ENCODE results near the gene ARFGAP3. TPM values are rescaled to one million over a fixed set of nuclear protein-coding genes. Genes with fewer than 3 reads are reported as not detected.

ARFGAP3 gene
- total RNA-seq, 1 experiment from 2014 or later, result 37.4 TPM

- Mint-ChIP-seq H3K4me3 (ENCODE audit: unreplicated experiment) (no peak overlapping the region), H3K9me3 (ENCODE audit: unreplicated experiment) (no peaks in the 10 kb centered on the region), H3K36me3 (ENCODE audit: insufficient read depth, unreplicated experiment) (no peaks in the 10 kb centered on the region), H3K4me1 (ENCODE audit: low read depth, unreplicated experiment) (peaks cover 13% of the 10 kb centered on the region), H3K27ac (ENCODE audit: unreplicated experiment) (no peak overlapping the region), H3K27me3 (ENCODE audit: insufficient read depth, unreplicated experiment) (no peaks in the 10 kb centered on the region)
- H3K27me3 ChIP-seq (replicated peaks; ENCODE audit: control insufficient read depth, insufficient read depth, low read length), result no peaks in the 10 kb centered on the region
- TF ChIP-seq, protein P1, sequence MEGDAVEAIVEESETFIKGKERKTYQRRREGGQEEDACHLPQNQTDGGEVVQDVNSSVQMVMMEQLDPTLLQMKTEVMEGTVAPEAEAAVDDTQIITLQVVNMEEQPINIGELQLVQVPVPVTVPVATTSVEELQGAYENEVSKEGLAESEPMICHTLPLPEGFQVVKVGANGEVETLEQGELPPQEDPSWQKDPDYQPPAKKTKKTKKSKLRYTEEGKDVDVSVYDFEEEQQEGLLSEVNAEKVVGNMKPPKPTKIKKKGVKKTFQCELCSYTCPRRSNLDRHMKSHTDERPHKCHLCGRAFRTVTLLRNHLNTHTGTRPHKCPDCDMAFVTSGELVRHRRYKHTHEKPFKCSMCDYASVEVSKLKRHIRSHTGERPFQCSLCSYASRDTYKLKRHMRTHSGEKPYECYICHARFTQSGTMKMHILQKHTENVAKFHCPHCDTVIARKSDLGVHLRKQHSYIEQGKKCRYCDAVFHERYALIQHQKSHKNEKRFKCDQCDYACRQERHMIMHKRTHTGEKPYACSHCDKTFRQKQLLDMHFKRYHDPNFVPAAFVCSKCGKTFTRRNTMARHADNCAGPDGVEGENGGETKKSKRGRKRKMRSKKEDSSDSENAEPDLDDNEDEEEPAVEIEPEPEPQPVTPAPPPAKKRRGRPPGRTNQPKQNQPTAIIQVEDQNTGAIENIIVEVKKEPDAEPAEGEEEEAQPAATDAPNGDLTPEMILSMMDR (IDR thresholded peaks at IDR 0.05; ENCODE audit: insufficient read depth in 1 of 2, low read depth in 1 of 2, low read length in 1 of 2, severe bottlenecking in 1 of 2, unreplicated experiment in 1 of 2), result no peak
- H3K9me3 ChIP-seq, result no peaks in the 10 kb centered on the region
- no peak for DNase-seq
- ChIA-PET CTCF (interaction anchor here (0.5 to 1.0 kb wide), 3 partner anchors 76 to 327 kb away, joined by 3 to 4 read pairs (median 3); no protein-coding TSS in a partner anchor), POLR2A (no interaction called here)
- peaks cover 10% of the 10 kb centered on the region for H3K4me1 ChIP-seq
- H3K4me3 ChIP-seq (ENCODE audit: low read depth, low read length), result no peak overlapping the region
- no peaks in the 10 kb centered on the region for H3K36me3 ChIP-seq (ENCODE audit: control insufficient read depth, insufficient read depth, low read length)
- intact Hi-C loops (cut with micrococcal nuclease; ENCODE audit: unreplicated experiment), result no loop called here
- BruUV-seq (replicated peaks), result no TSS peak
These were observed 92.1 kb downstream of the ARFGAP3 start for GRCh38 chr22:42764895-42765363.

DNA sequence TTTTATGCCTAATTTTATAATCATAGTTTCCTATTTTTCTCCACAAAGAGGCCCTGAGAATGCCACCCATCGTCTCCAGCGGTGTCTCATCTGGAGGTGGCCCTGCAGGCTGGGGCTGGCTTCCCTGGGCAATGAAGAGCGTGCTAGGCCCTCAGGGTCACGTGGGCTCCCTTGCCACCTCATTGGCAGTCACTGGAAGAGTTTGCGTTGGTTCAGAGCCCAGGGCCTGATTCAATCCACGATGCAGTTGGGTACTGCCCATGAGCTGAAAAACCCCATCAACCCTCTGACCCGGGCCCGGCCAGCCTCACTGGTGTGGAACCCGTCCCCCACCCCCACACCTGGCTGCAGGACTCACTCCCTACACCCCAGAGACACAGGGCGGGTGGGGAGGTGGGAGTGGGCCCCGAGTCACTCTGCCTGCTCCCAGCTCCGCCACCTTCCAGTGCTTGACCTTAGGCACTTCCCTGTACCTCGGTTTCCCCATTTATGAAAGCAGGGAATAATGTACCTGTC, 93.0 kb downstream of the ARFGAP3 start:
- H3K4me3 Mint-ChIP-seq (ENCODE audit: unreplicated experiment), result no peak overlapping the region
- no peaks in the 10 kb centered on the region for H3K36me3 ChIP-seq (ENCODE audit: control insufficient read depth, insufficient read depth, low read length)
- H3K4me1 Mint-ChIP-seq (ENCODE audit: low read depth, unreplicated experiment), result peaks cover 6% of the 10 kb centered on the region
- H3K27me3 ChIP-seq (replicated peaks; ENCODE audit: control insufficient read depth, insufficient read depth, low read length), result no peaks in the 10 kb centered on the region
- POLR2A ChIA-PET, result no interaction called here
- H3K4me3 ChIP-seq (ENCODE audit: low read depth, low read length), result no peak overlapping the region
- DNase-seq, result no peak
- H3K27me3 Mint-ChIP-seq (ENCODE audit: insufficient read depth, unreplicated experiment), result no peaks in the 10 kb centered on the region
- no peak overlapping the region for H3K27ac Mint-ChIP-seq (ENCODE audit: unreplicated experiment)
- no TSS peak for BruUV-seq (replicated peaks)
- H3K36me3 Mint-ChIP-seq (ENCODE audit: insufficient read depth, unreplicated experiment), result no peaks in the 10 kb centered on the region
- CTCF ChIA-PET, result no interaction called here
- intact Hi-C loops (cut with micrococcal nuclease; ENCODE audit: unreplicated experiment), result no loop called here
- H3K9me3 Mint-ChIP-seq (ENCODE audit: unreplicated experiment), result no peaks in the 10 kb centered on the region
- peaks cover under 1% of the 10 kb centered on the region; the same call in 1 of the 2 replicates for H3K4me1 ChIP-seq
- TF ChIP-seq, protein P1 (IDR thresholded peaks at IDR 0.05; ENCODE audit: insufficient read depth in 1 of 2, low read depth in 1 of 2, low read length in 1 of 2, severe bottlenecking in 1 of 2, unreplicated experiment in 1 of 2), result no peak
- H3K9me3 ChIP-seq, result no peaks in the 10 kb centered on the region

- H3K4me1 Mint-ChIP-seq (ENCODE audit: low read depth, unreplicated experiment), result no peaks in the 10 kb centered on the region
- BruUV-seq (replicated peaks), result no TSS peak
- no peaks in the 10 kb centered on the region for H3K36me3 Mint-ChIP-seq (ENCODE audit: insufficient read depth, unreplicated experiment)
- no peak overlapping the region for H3K4me3 ChIP-seq (ENCODE audit: low read depth, low read length)
- no peaks in the 10 kb centered on the region for H3K27me3 ChIP-seq (replicated peaks; ENCODE audit: control insufficient read depth, insufficient read depth, low read length)
- H3K4me3 Mint-ChIP-seq (ENCODE audit: unreplicated experiment), result no peak overlapping the region
- ChIA-PET CTCF (no interaction called here), POLR2A (no interaction called here)
- H3K9me3 Mint-ChIP-seq (ENCODE audit: unreplicated experiment), result no peaks in the 10 kb centered on the region
- H3K9me3 ChIP-seq, result no peaks in the 10 kb centered on the region
- H3K4me1 ChIP-seq, result no peaks in the 10 kb centered on the region
- DNase-seq, result no peak
- intact Hi-C loops (cut with micrococcal nuclease; ENCODE audit: unreplicated experiment), result no loop called here
- H3K27ac Mint-ChIP-seq (ENCODE audit: unreplicated experiment), result no peak overlapping the region
- TF ChIP-seq, protein P1 (IDR thresholded peaks at IDR 0.05; ENCODE audit: insufficient read depth in 1 of 2, low read depth in 1 of 2, low read length in 1 of 2, severe bottlenecking in 1 of 2, unreplicated experiment in 1 of 2), result no peak
- H3K36me3 ChIP-seq (ENCODE audit: control insufficient read depth, insufficient read depth, low read length), result no peaks in the 10 kb centered on the region
- H3K27me3 Mint-ChIP-seq (ENCODE audit: insufficient read depth, unreplicated experiment), result no peaks in the 10 kb centered on the region
These were observed 96.1 kb downstream of the ARFGAP3 start for GRCh38 chr22:42760806-42761565.

Measured in Caco-2 (cell line).